Endothelial cell of hepatic sinusoid (primary cell): ENCODE data around the gene FAM222A.

Source experiments
- in situ Hi-C: cut with HindIII; loops from 2 replicates; pipeline ENCODE4 v1.10.0; 2017; ENCODE audit warnings: low sequenced_read_pairs

Gene FAM222A

GRCh38 chr12:109793826-109794501 is 80.3 kb downstream of the FAM222A start:
- in situ Hi-C loops, result loop anchor here (25.0 kb wide), 1 partner anchor 182 kb away; no protein-coding TSS in a partner anchor

GRCh38 chr12:109795023-109795422 is 81.4 kb downstream of the FAM222A start:
- in situ Hi-C loops, result loop anchor here (25.0 kb wide), 1 partner anchor 183 kb away; no protein-coding TSS in a partner anchor

DNA sequence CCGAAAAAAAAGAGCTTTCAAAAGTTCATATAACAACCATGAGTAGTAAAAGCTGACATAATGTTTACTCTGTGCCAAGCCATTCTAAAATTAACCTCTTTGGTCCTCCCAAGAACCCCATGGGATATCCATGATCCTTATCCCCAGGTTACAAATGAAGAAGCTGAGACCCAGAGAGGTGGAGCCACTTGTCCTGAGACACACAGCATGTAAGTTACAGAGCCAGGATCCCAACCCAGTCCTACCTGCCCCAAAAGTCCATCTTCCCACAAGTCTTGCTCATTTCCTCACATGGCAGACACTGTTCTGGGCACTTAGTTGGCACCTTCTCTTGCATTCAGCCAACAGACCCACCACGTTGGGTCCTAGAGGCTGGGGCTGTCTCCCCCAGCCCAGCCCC is 82.4 kb downstream of the FAM222A start:
- in situ Hi-C loops, result loop anchor here (25.0 kb wide), 1 partner anchor 184 kb away; no protein-coding TSS in a partner anchor

DNA sequence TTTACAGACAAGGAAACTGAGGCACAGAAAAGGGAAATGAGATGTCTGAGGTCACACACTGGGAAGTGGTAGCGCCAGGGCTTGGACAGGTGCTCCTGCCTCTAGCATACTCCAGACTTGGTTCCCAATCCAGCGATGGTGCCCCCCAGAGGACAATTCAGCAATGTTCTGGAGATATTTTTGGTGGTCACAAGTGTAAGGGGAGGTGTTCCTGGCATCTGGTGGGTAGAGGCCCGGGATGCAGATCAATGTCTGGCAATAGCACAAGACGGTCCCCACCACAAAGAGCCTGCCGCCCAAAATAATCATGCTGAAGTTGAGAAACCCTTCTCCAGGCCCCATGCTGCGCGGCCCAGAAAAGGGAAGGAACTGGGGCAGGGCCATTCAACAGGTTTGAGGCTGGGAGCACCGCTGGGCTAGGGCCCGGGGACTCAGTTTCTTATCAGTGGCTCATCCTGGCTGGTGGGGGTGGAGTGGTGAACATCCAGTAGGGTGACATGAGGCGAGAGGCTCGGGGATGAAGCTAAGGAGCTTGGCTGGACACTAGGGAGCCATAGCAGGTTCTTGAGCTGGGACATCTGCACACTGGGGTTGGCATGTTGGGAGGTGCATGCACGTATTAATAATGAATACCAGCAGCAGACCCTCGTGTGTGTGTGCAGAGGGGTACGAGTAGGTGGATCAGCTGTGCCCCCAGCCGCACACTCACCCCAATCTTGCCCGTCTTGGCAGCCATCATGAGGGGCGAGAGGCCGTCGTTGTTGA is 84.5 kb downstream of the FAM222A start:
- in situ Hi-C loops, result loop anchor here (25.0 kb wide), 1 partner anchor 186 kb away; no protein-coding TSS in a partner anchor

DNA sequence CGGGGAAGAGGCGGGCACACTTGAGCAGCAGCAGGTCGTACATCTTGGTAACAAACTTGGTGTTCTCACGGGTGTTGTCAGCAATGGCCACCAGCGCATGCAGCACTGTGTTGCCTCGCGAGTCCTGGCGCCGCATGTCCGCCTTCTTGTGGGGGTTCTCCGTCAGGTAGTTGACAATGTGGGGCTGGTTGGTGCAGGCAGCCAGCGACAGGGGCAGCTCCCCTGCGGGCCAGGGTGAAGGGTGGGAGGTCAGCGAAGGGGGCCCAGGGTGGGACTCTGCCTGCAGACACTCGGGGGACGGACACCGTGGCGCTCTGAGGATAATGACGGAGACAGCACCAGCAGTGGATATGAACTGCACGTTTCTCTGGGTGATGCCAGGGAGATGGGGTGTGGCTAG is 85.1 kb downstream of the FAM222A start:
- in situ Hi-C loops, result loop anchor here (25.0 kb wide), 1 partner anchor 186 kb away; no protein-coding TSS in a partner anchor

GRCh38 chr12:109800536-109800935 is 86.9 kb downstream of the FAM222A start:
- in situ Hi-C loops, result no loop called here

- in situ Hi-C loops, result no loop called here
Observed at GRCh38 chr12:109802828-109803227, 89.2 kb downstream of the FAM222A start.

- in situ Hi-C loops, result no loop called here
Observed at GRCh38 chr12:109803678-109804077, 90.1 kb downstream of the FAM222A start.

GRCh38 chr12:109804820-109805761 is 91.5 kb downstream of the FAM222A start:
- in situ Hi-C loops, result no loop called here

DNA sequence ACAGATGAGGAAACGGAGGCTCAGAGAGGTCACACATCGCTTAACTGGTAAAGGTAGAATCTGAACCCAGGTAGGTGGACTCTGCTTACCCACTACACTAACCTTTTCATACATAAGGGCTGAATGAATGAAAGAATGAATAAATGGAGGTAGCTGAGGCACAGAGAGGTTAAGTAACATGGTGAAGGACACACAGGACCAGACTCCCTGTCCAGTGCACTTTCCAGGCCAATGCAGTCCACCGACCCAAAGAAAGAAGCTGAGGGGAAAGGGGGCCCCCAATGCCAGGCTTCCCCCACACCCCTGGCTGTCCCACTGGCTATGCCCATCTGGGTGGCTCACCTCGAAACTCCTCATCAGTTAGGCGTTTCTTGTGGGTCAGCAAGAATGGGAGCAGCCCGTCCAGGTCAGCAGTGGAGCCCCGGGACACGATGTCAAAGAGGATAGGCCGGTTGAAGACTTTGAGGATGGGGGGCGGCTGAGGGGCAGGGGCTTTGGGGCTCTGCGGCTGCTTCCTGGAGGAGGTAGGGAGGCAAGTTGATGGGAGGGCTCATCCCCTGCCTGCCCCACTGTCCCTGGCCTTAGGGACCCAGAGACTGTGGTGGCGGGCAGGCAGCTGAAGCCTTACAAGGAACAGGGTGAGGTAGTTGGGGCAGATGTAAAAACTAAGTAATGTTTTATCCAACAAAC is 94.5 kb downstream of the FAM222A start:
- in situ Hi-C loops, result no loop called here

- in situ Hi-C loops, result no loop called here
Observed at GRCh38 chr12:109808876-109809646, 95.4 kb downstream of the FAM222A start.

DNA sequence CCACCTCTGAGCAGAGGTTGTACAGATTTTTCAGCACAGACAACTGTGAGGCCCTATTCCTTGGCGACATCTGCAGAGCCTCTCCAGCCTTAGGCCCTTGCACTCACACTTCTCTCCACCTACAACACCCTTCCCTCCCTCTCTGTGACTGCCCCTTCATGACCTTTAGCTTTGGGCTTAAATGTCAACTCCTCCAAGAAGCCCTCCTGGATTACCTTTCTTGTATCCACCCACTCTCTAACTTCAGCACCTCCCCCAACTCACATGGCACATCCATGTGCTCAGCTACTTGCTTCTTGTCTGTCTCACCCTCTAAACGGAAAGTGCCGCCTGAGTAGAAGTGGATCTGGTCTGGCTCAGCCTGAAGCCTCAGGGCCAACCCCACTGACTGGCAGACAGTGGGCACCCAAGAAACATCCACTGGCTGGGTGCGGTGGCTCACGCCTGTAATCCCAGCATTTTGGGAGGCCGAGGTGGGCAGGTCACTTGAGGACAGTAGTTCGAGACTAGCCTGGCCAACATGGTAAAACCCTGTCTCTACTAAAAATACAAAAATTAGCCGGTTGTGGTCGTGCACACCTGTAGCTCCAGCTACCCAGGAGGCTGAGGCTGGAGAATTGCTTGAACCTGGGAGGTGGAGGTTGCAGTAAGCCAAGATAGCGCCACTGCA is 97.5 kb downstream of the FAM222A start:
- in situ Hi-C loops, result no loop called here

DNA sequence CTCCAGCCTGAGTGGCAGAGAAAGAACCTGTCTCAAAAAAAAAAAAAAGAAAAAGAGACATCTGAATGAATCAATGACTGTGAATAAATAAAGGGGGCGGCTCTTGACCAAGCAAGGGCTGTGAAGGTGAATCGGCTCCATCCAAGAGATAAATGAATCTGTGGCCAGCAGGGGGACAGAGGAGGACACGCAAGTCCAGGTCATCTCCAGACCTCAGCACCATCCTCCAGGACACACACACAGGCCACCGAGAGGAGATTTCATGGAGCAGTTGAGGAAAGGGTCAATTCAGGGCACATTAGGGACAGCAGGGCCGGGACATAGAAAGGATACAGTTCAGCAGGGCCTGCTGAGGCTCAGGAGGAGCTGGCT is 98.0 kb downstream of the FAM222A start:
- in situ Hi-C loops, result no loop called here

GRCh38 chr12:109813810-109814416 is 100.3 kb downstream of the FAM222A start:
- in situ Hi-C loops, result no loop called here

DNA sequence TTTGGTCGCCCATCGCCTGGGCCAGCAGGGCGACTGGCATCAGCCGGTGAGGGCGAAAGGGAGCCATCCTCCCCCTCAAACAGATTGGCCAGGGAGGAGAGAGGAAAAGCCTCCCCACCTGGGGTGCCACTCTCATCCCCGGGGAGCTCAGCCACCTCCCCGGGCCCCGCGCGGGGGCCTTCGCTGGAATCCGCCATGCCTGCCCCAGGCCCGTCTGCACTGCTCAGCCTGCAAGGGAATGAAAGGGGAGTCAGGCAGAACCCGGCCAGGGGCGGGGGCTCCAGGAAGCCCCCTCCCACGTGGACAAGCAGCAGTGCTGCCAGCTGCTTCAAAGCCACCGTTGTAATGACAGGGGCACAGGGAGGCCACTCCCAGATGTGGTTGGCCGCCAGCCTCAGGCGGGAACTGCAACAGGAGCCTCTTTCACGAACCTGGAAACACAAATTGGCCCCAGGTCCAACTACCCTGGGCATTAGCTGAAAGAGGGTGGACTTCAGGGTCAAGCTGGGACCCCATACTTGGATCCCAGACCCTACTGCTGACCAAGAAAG is 101.0 kb downstream of the FAM222A start:
- in situ Hi-C loops, result loop anchor here (5.0 kb wide), 1 partner anchor 43 kb away; no protein-coding TSS in a partner anchor

DNA sequence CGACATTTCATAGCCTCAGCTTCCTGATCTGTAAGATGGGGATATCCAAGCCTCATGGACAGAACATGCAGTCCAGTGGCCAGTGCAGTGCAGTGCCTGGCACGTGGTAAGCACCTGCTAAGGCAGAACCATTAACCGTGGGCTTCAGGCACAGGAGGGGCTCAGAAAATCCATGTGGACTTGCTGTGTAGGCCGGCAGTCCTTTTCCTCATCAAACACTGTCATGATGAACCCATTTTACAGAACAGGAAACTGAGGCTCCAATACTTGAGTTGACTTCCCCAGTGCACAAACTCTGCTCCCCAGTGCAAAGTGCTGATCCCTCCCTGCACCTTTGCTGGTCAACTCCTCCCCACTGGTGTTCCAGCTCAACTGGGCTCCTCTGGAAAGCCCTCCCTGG is 101.6 kb downstream of the FAM222A start:
- in situ Hi-C loops, result loop anchor here (5.0 kb wide), 1 partner anchor 42 kb away; no protein-coding TSS in a partner anchor

GRCh38 chr12:109815757-109816617 is 102.4 kb downstream of the FAM222A start:
- in situ Hi-C loops, result loop anchor here (5.0 kb wide), 1 partner anchor 41 kb away; no protein-coding TSS in a partner anchor
